Activated CD4-positive, alpha-beta T cell treated with anti-CD3 and anti-CD28 coated beads for 24 hours (primary cell): Measurements from ENCODE around the gene CLTCL1.

Source experiments
- DNase-seq, 2 donors: peaks; one replicate each; pipeline ENCODE4 v3.0.0-alpha.2; 2020; ENCODE audit warnings: low read depth in 2 of 2

Gene CLTCL1

GRCh38 chr22:19132153-19132552 lies 159.4 kb downstream of the CLTCL1 start:
- no peak for DNase-seq

GRCh38 chr22:19131685-19132015 lies 159.9 kb downstream of the CLTCL1 start:
- no peak for DNase-seq

GRCh38 chr22:19130959-19131684 lies 160.4 kb downstream of the CLTCL1 start, which contains the start of gene TSSK2:
TSSK2 (plus strand) TSS chr22:19131308; CDS start chr22:19131400, 92 bp downstream.
- DNase-seq: no peak

- DNase-seq: no peak
These were observed 161.6 kb downstream of the CLTCL1 start for GRCh38 chr22:19129871-19130270.
